ENCODE data around the gene GMDS. TPM values are rescaled to one million over a fixed set of nuclear protein-coding genes. Genes with fewer than 3 reads are reported as not detected.

Gene GMDS
- total and polyA plus RNA-seq, 2 experiments from 2014 or later, result 6.3 to 17.7 TPM

DNA sequence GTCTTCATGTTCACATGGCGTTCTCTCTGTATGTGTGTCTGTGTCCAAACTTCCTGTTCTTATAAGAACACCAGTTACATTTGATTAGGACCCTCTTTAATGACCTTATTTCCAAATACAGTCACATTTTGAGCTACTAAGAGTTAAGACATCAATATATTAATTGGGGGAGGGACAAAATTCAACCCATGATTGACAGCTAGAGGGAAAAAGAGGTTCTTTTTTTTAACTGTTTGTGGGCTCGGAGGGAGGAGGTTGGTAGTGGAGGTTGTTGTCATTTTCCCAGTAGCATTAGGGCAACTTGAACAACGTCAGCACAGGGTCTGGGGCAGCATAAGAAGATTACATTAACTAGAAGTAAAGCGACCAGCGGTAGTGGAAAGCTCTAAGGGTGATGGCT lies 2.3 kb upstream of the GMDS start:
- H3K4me1 ChIP-seq (ENCODE audit: low read depth), result no peaks in the 10 kb centered on the region
- DNase-seq (ENCODE audit: low read depth in 1 of 2, low spot score in 1 of 2), result no peak
- no peaks in the 10 kb centered on the region for H3K36me3 ChIP-seq
- H3K27me3 ChIP-seq, result peaks cover 5% of the 10 kb centered on the region
- TF ChIP-seq, protein P1, sequence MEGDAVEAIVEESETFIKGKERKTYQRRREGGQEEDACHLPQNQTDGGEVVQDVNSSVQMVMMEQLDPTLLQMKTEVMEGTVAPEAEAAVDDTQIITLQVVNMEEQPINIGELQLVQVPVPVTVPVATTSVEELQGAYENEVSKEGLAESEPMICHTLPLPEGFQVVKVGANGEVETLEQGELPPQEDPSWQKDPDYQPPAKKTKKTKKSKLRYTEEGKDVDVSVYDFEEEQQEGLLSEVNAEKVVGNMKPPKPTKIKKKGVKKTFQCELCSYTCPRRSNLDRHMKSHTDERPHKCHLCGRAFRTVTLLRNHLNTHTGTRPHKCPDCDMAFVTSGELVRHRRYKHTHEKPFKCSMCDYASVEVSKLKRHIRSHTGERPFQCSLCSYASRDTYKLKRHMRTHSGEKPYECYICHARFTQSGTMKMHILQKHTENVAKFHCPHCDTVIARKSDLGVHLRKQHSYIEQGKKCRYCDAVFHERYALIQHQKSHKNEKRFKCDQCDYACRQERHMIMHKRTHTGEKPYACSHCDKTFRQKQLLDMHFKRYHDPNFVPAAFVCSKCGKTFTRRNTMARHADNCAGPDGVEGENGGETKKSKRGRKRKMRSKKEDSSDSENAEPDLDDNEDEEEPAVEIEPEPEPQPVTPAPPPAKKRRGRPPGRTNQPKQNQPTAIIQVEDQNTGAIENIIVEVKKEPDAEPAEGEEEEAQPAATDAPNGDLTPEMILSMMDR (IDR thresholded peaks at IDR 0.05; ENCODE audit: low read depth, low read length), result no peak
- H3K9me3 ChIP-seq (ENCODE audit: low read depth), result no peaks in the 10 kb centered on the region
- no peak overlapping the region for H3K27ac ChIP-seq
- H3K4me3 ChIP-seq, result no peak overlapping the region

DNA sequence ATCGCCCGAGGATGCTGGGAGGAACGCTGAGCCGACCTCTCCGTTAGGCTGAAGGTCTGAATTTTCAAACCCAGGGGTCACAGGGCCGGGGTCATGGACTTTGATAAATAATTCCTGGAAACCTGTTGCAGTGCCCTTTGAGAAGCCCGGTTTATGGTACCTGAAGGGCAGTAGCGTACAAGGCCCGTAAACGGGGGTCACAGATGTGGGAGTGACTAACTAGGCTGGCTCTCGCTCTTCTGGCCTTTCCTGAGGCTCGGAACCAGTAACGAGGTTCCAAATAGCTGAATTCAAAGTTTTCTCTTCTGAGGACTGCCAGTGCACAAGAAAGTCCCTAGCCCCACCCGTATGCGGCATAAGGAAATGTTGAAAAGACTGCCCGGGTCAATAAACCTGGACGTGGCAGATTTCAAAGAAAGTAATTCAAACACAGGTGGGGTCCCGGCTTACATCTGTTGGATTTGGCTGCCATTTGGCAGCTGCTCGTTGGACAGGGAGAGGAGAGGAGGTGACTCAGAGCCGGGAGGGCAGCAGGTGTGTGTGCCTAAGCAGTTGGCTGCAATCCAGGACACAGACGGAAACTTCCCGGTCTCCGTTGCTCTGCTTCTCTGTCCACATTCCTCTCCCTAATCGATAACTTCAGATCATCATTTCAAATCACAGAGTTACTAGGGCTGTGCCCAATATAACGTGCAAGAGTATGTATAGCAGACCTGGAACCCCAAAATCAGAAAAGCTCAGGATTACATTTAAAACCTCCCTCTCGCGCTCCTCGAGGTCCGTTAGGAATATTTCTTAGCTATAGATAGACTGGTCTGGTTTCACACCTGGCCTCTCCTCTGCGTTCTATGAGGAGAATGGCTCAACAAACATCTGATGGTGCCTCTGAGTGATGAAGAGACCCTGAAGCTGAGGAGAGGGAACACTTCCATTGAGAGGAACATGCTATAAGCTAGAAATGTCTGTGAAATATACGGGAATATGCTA lies 765 bp upstream of the GMDS start:
- Histone ChIP-seq H3K27me3 (peaks cover 5% of the 10 kb centered on the region), H3K36me3 (no peaks in the 10 kb centered on the region), H3K4me3 (peak overlapping the region; percentile 80), H3K9me3 (ENCODE audit: low read depth) (no peaks in the 10 kb centered on the region), H3K27ac (no peak overlapping the region), H3K4me1 (ENCODE audit: low read depth) (no peaks in the 10 kb centered on the region)
- DNase-seq (ENCODE audit: low read depth in 1 of 2, low spot score in 1 of 2), result peak; percentile 43 to 55
- TF ChIP-seq, protein P1 (IDR thresholded peaks at IDR 0.05; ENCODE audit: low read depth, low read length), result no peak

DNA sequence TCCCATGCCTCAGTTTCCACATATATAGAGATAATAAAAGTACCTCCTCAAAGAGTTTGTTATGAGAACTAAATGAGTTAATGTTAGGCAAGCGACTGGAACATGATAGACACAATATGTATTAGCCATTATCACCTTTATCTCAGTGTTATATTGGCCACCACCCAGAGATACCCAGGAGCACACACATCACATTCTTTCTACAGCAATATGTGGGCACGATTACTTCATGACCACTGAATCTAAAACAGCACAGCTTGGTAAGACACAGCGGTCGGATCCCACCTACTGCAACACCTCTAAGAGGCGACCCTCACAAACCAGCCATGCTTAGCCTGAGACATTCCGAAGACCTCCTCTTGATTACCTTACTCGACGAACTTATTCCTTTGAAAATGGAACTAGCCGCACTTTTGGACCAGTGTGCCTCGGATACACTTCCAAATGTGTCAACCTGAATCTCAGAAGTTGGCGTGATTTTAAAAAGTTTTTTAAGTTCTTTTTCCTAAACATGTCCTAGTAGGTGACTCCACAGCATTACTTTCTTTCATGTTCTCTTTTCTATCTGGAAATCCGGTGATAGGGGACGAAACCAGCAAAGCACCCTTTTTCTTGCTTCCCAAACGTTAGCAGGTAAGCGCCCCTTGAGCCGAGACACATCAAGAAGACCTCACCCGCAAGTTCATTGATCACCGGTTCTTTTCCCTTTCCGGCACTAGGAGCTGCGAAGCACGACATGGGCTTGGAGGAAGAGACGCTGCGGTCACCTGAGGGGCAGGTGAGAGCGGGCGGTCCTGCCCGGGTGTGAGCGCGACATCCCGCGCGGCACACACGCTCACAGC lies 923 bp downstream of the GMDS start:
- Histone ChIP-seq H3K9me3 (ENCODE audit: low read depth) (no peaks in the 10 kb centered on the region), H3K27ac (no peak overlapping the region), H3K36me3 (no peaks in the 10 kb centered on the region), H3K4me1 (ENCODE audit: low read depth) (no peaks in the 10 kb centered on the region), H3K27me3 (peaks cover 5% of the 10 kb centered on the region), H3K4me3 (peak overlapping the region; percentile 80)
- TF ChIP-seq, protein P1 (IDR thresholded peaks at IDR 0.05; ENCODE audit: low read depth, low read length), result no peak
- DNase-seq (ENCODE audit: low read depth in 1 of 2, low spot score in 1 of 2), result peak in 1 of 2 donors; percentile 9

DNA sequence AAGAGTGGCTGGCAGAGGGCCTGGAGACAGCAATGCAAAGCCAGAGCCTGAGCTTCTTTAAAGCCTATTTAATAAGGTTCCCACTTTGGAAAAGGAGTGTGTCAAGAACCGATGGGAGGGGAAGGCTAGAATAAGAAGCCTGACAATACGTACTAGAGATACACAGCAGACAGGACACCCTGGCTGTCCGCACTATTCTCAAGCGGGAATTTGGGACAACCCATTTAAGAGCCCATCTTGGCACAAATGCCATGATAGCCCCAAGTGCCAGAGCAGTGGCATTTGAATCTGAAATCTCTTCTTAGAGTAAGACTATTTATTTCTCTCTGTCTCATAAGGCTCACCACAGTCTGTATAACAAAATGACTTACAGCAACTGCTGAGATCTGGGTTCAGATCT lies 3.1 kb downstream of the GMDS start:
- no peak for DNase-seq (ENCODE audit: low read depth in 1 of 2, low spot score in 1 of 2)
- H3K4me3 ChIP-seq, result no peak overlapping the region
- no peaks in the 10 kb centered on the region for H3K36me3 ChIP-seq
- H3K9me3 ChIP-seq (ENCODE audit: low read depth), result no peaks in the 10 kb centered on the region
- H3K4me1 ChIP-seq (ENCODE audit: low read depth), result no peaks in the 10 kb centered on the region
- TF ChIP-seq, protein P1 (IDR thresholded peaks at IDR 0.05; ENCODE audit: low read depth, low read length), result no peak
- H3K27ac ChIP-seq, result no peak overlapping the region
- H3K27me3 ChIP-seq, result peaks cover 5% of the 10 kb centered on the region

DNA sequence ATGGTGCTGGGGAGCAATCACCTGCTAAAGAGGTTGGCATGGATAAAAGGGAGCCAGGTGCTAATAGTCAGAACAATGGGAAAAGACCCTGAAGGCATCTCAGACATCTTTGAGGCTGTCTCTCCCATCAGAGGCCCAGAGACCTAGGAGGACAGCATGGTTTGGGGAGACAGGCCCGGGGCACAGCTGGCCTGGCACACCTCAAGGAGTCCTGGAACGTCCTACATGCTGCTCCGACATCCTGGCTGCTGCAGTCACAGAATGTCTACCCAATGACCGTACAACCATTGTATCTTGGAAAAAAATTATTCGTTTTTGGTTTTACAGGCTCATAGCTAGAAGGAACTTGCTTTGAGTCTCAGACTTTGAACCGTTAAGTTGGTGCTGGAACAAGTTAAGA lies 4.4 kb downstream of the GMDS start:
- H3K9me3 ChIP-seq (ENCODE audit: low read depth), result no peaks in the 10 kb centered on the region
- no peak for DNase-seq (ENCODE audit: low read depth in 1 of 2, low spot score in 1 of 2)
- H3K27me3 ChIP-seq, result peaks cover 5% of the 10 kb centered on the region
- TF ChIP-seq, protein P1 (IDR thresholded peaks at IDR 0.05; ENCODE audit: low read depth, low read length), result no peak
- H3K4me3 ChIP-seq, result no peak overlapping the region
- no peak overlapping the region for H3K27ac ChIP-seq
- H3K36me3 ChIP-seq, result no peaks in the 10 kb centered on the region
- H3K4me1 ChIP-seq (ENCODE audit: low read depth), result no peaks in the 10 kb centered on the region
